ENCODE results near the gene CLIC5.

Gene CLIC5

DNA sequence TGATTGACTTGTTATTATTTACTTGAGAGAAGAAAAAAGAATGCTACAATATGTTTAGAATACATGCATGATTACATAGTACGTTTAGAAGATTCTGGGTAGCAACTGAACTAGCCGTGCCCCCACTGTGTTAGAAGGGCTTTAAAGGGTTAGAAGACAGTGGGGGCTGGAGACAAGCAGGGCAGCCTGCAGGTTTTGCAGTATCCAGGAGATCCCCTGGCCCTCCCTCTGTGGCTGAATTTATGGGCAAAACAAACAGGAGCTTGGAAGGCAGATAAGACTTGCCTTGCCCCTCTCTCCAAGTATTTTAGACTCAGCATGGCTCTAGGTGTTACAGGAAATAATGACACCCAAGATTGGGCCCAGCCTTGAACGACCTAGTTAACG, 179.2 kb downstream of the CLIC5 start:
- no peak for DNase-seq

DNA sequence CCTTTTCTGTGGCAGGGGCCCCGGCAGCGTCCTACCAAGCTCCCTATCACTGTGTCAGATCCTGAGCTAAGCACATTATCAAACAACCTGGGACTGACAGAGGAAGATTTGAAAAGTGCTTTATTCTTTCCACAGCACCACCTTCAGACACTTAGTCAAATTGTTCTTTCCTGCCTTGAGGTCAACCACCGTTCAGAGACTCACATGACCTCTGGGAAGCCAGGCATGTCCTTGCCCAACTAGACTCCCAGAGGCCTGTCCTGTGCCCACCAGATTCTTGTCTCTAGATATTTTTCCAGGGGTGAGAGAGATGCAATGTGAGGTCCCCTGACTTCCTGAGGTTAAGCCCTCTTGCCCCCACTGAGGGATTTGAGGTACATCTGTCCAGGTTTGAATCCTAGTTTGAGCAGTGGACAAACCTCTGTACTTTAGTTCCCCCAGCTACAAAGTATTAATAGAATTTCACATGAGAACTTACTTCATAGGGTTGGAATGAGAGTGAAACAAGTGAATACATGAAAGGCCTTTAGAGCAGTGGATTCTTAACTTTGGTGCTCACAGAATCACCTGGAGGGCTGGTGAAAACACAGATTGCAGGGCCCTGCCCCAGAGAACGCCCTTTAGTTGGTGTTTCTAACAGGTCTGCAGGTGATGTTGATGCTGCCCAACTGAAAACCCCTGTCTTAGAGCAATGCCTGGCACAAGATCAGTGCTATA, 179.8 kb downstream of the CLIC5 start:
- DNase-seq, result no peak

DNA sequence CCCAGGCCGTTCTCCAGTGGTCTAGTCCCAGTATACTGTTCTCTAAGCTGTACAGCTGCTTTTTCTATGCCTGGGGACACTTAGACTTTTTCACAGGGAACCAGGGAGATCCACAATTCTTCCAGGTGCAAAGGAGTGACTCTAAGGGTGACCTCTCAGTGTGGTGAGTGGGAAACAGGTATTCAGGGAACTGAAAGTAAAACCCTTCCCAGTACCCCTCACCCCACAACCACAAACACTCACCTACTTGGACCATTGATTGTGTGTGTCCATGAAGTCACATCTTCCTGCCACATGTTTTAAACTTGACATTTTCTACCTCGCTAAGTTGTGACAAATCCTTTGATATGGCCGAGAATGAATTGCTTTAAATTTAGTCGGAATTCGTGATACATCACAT, 183.6 kb downstream of the CLIC5 start:
- no peak for DNase-seq

All from amniotic stem cell (primary cell).